OCI-LY3 (cell line): ENCODE data around the gene TM4SF1.

Experiments used
- EZH2phosphoT487 ChIP-seq: fragments of 200-600 bp; shearing (Covaris generic); IDR thresholded peaks from 2 replicates; pipeline ENCODE4 v1.6.1; 2018; ENCODE audit warnings: antibody characterized with exemption, mixed run types, low read depth
- TF ChIP-seq, protein P1 (sequence below): fragments of 200-600, 300-600 bp; sonication (generic); IDR thresholded peaks from 2 replicates; pipeline ENCODE4 v1.5.1; 2014; ENCODE audit warnings: antibody characterized with exemption, low read length, low read depth

DNA sequence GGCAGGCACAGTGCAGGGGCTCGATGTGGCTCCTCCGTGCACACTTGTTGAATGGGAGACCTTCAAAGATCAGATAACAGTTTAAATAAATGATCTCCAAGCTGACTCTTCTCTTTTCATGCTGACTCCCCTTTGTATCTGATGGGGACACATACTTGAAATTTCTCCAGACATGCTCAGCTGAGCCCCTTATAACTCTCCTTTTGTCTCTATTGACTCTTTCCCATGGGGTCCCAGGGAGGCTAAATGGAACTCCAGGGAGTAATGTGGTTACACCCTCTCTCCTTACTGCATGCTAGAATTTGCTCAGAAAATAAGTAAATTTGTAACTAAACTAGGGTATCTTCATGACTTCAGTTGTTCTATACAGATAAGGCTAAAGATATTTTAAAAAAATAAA, 48.9 kb upstream of the TM4SF1 start:
- TF ChIP-seq, protein P1, sequence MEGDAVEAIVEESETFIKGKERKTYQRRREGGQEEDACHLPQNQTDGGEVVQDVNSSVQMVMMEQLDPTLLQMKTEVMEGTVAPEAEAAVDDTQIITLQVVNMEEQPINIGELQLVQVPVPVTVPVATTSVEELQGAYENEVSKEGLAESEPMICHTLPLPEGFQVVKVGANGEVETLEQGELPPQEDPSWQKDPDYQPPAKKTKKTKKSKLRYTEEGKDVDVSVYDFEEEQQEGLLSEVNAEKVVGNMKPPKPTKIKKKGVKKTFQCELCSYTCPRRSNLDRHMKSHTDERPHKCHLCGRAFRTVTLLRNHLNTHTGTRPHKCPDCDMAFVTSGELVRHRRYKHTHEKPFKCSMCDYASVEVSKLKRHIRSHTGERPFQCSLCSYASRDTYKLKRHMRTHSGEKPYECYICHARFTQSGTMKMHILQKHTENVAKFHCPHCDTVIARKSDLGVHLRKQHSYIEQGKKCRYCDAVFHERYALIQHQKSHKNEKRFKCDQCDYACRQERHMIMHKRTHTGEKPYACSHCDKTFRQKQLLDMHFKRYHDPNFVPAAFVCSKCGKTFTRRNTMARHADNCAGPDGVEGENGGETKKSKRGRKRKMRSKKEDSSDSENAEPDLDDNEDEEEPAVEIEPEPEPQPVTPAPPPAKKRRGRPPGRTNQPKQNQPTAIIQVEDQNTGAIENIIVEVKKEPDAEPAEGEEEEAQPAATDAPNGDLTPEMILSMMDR, result no peak
- TF ChIP-seq EZH2phosphoT487, result no peak
